ENCODE data around the gene ESR2.

ESR2 gene

GRCh38 chr14:64279704-64280668 lies 14.2 kb downstream of the ESR2 start:
- Mint-ChIP-seq H3K4me3 (no peak overlapping the region), H3K27ac (no peak overlapping the region), H3K9me3 (no peaks in the 10 kb centered on the region), H3K4me1 (no peaks in the 10 kb centered on the region), H3K27me3 (ENCODE audit: low read depth, poor library complexity) (peaks cover 10% of the 10 kb centered on the region), H3K36me3 (ENCODE audit: low read depth) (no peaks in the 10 kb centered on the region)
- TF ChIP-seq, protein P1, sequence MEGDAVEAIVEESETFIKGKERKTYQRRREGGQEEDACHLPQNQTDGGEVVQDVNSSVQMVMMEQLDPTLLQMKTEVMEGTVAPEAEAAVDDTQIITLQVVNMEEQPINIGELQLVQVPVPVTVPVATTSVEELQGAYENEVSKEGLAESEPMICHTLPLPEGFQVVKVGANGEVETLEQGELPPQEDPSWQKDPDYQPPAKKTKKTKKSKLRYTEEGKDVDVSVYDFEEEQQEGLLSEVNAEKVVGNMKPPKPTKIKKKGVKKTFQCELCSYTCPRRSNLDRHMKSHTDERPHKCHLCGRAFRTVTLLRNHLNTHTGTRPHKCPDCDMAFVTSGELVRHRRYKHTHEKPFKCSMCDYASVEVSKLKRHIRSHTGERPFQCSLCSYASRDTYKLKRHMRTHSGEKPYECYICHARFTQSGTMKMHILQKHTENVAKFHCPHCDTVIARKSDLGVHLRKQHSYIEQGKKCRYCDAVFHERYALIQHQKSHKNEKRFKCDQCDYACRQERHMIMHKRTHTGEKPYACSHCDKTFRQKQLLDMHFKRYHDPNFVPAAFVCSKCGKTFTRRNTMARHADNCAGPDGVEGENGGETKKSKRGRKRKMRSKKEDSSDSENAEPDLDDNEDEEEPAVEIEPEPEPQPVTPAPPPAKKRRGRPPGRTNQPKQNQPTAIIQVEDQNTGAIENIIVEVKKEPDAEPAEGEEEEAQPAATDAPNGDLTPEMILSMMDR (IDR thresholded peaks at IDR 0.05) = no peak
- no peak for DNase-seq

GRCh38 chr14:64278458-64278857 lies 15.7 kb downstream of the ESR2 start:
- H3K4me3 Mint-ChIP-seq = no peak overlapping the region
- DNase-seq = no peak
- no peaks in the 10 kb centered on the region for H3K36me3 Mint-ChIP-seq (ENCODE audit: low read depth)
- peaks cover 4% of the 10 kb centered on the region for H3K9me3 Mint-ChIP-seq
- peak overlapping the region; percentile 13 for H3K27ac Mint-ChIP-seq
- no peaks in the 10 kb centered on the region for H3K4me1 Mint-ChIP-seq
- TF ChIP-seq, protein P1 (IDR thresholded peaks at IDR 0.05) = no peak
- H3K27me3 Mint-ChIP-seq (ENCODE audit: low read depth, poor library complexity) = peaks cover 15% of the 10 kb centered on the region

DNA sequence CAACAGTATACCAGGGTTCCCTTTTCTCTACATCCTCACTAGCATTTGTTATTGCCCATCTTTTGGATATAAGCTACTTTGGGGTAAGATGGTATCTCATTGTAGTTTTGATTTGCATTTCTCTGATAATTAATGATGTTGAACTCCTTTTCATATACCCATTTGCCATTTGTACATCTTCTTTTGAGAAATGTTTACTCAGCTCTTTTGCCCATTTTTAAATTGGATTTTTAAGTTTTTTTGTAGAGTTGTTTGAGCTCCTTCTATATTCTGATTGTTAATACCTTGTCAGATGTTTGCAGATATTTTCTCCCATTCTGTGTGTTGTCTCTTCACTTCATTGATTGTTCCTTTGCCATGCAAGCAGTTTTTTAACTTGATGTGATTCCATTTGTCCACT lies 22.2 kb downstream of the ESR2 start:
- DNase-seq = no peak
- Mint-ChIP-seq H3K4me1 (no peaks in the 10 kb centered on the region), H3K27me3 (ENCODE audit: low read depth, poor library complexity) (peaks cover 10% of the 10 kb centered on the region), H3K36me3 (ENCODE audit: low read depth) (no peaks in the 10 kb centered on the region), H3K9me3 (peaks cover 4% of the 10 kb centered on the region), H3K27ac (no peak overlapping the region), H3K4me3 (no peak overlapping the region)
- TF ChIP-seq, protein P1 (IDR thresholded peaks at IDR 0.05) = no peak

DNA sequence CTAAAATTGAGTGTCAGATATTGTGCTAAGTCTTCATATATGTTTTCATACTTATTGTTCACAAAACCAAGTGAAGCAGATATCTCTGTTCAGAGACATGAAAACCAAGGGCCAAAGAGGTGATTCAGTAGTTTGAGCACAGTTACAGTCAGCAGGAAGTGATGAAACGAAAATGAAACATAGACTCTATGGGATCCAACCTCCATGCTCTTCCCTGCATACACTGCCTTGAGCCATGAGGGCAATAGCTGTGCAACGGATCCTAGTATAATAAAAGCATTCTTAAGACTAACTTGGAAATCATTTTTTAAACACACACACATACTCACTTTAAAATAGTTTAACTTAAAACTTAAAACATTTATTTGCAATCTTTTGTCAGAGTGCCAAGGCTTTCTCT lies 27.9 kb downstream of the ESR2 start:
- Mint-ChIP-seq H3K9me3 (no peaks in the 10 kb centered on the region), H3K27me3 (ENCODE audit: low read depth, poor library complexity) (peaks cover 10% of the 10 kb centered on the region), H3K27ac (no peak overlapping the region), H3K4me1 (no peaks in the 10 kb centered on the region), H3K36me3 (ENCODE audit: low read depth) (no peaks in the 10 kb centered on the region), H3K4me3 (no peak overlapping the region)
- DNase-seq = no peak
- TF ChIP-seq, protein P1 (IDR thresholded peaks at IDR 0.05) = no peak

DNA sequence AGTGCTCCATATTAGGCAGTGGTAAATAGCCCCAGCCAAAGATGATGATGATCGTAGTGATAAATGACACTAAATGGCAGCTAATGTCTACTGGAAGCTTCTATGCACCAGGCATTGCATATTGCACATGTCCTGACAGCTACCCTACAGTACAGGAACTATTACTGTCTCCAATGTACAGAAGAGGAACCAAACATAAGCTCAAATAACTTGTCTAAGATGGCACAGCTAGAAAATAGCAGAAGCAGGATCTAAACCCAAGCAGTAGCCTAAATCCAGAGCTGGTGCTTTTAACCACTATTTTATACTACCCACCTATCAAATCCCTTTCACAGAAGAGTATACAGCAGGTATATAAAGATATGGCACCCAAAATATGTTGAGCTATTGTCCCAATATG lies 28.9 kb downstream of the ESR2 start:
- H3K27me3 Mint-ChIP-seq (ENCODE audit: low read depth, poor library complexity) = peaks cover 10% of the 10 kb centered on the region
- no peak overlapping the region for H3K4me3 Mint-ChIP-seq
- no peaks in the 10 kb centered on the region for H3K9me3 Mint-ChIP-seq
- DNase-seq = no peak
- H3K27ac Mint-ChIP-seq = no peak overlapping the region
- TF ChIP-seq, protein P1 (IDR thresholded peaks at IDR 0.05) = no peak
- no peaks in the 10 kb centered on the region for H3K36me3 Mint-ChIP-seq (ENCODE audit: low read depth)
- H3K4me1 Mint-ChIP-seq = no peaks in the 10 kb centered on the region

- no peak for DNase-seq
- Mint-ChIP-seq H3K9me3 (no peaks in the 10 kb centered on the region), H3K4me1 (peaks cover 4% of the 10 kb centered on the region), H3K36me3 (ENCODE audit: low read depth) (no peaks in the 10 kb centered on the region), H3K27ac (no peak overlapping the region), H3K4me3 (no peak overlapping the region), H3K27me3 (ENCODE audit: low read depth, poor library complexity) (peaks cover 5% of the 10 kb centered on the region)
- TF ChIP-seq, protein P1 (IDR thresholded peaks at IDR 0.05) = no peak
These were observed 33.8 kb downstream of the ESR2 start for GRCh38 chr14:64260418-64260817.

All from nephron progenitor cell (in vitro differentiated cells).